HepG2 (cell line): ENCODE results near the gene ARHGAP26. TPM values are rescaled to one million over a fixed set of nuclear protein-coding genes. Genes with fewer than 3 reads are reported as not detected.
A peak's percentile ranks its signal among the peaks of the same experiment; 100 is the strongest.

Experiments
- AHDC1 ChIP-seq: sonication (generic); formaldehyde crosslinking; IDR thresholded peaks from 2 replicates; pipeline ENCODE4 v1.5.1; 2020; ENCODE audit warnings: mild to moderate bottlenecking, missing genetic modification reagents, borderline replicate concordance
- AHR ChIP-seq: IDR thresholded peaks from 2 replicates; pipeline ENCODE4 v1.6.1; 2018; ENCODE audit warnings: missing genetic modification reagents, missing compliant biosample characterization
- ERF ChIP-seq: IDR thresholded peaks from 2 replicates; pipeline ENCODE4 v1.6.1; 2018; ENCODE audit warnings: missing biosample characterization, missing genetic modification reagents
- MED8 ChIP-seq: sonication (generic); formaldehyde crosslinking; IDR thresholded peaks from 2 replicates; pipeline ENCODE4 v1.8.1; 2023; ENCODE audit warnings: mild to moderate bottlenecking, missing genetic modification reagents; ENCODE audit not compliant: insufficient replicate concordance
- MXI1 ChIP-seq: IDR thresholded peaks from 3 replicates; pipeline ENCODE4 v1.6.1; 2012; ENCODE audit warnings: low read depth, low read length, inconsistent platforms, borderline replicate concordance
- NPAS2 ChIP-seq: sonication (generic); formaldehyde crosslinking; IDR thresholded peaks from 2 replicates; pipeline ENCODE4 v1.8.0; 2022; ENCODE audit warnings: mild to moderate bottlenecking, missing genetic modification reagents, borderline replicate concordance
- POGZ ChIP-seq: sonication (generic); formaldehyde crosslinking; IDR thresholded peaks from 2 replicates; pipeline ENCODE4 v1.4.0; 2020; ENCODE audit warnings: mild to moderate bottlenecking, missing genetic modification reagents
- RAD21 ChIP-seq: fragments of 450-650 bp; formaldehyde crosslinking; IDR thresholded peaks from 2 replicates; pipeline ENCODE4 v1.5.0; 2020; ENCODE audit warnings: mild to moderate bottlenecking
- WIZ ChIP-seq: sonication (generic); formaldehyde crosslinking; IDR thresholded peaks from 2 replicates; pipeline ENCODE4 v1.5.1; 2020; ENCODE audit warnings: mild to moderate bottlenecking, missing genetic modification reagents
- ZKSCAN5 ChIP-seq: sonication (generic); formaldehyde crosslinking; IDR thresholded peaks from 2 replicates; pipeline ENCODE4 v1.5.1; 2020; ENCODE audit warnings: mild to moderate bottlenecking, missing genetic modification reagents
- ZNF546 ChIP-seq: sonication (generic); formaldehyde crosslinking; conservative IDR thresholded peaks from 2 replicates; pipeline ENCODE4 v1.8.1; 2023; ENCODE audit warnings: mild to moderate bottlenecking, missing genetic modification reagents
- polyA plus RNA-seq, 8 experiments: library from polyadenylated mRNA; depleted of rRNA in 3 of 8; stranded (reverse) in 7 of 8; unstranded in 1 of 8; fragments of >200 nt; fragmentation: Illumina TruSeq in 4 of 8; extraction: Trizol in 4 of 8; gene quantifications; 2 replicates each; pipeline versions ENCODE4 v1.2.1 to v1.2.3, GENCODE V29; 2011 to 2016; ENCODE audit warnings: low read depth in 4 of 8, missing spikeins in 1 of 8, mixed read lengths in 1 of 8; ENCODE audit not compliant: insufficient read depth in 1 of 8
- total RNA-seq, 5 experiments: library from RNA; depleted of rRNA; stranded (reverse); fragments of >200 nt; fragmentation: Illumina TruSeq; extraction: Trizol; gene quantifications; 2 replicates each; pipeline ENCODE4 v1.2.3, GENCODE V29; 2016; ENCODE audit warnings: low read depth in 1 of 5
- TF ChIP-seq, protein P1 (sequence below): sonication (generic); formaldehyde crosslinking; IDR thresholded peaks from 2 replicates; pipeline ENCODE4 v1.4.0; 2020; ENCODE audit warnings: mild to moderate bottlenecking, missing genetic modification reagents

The ARHGAP26 gene
- total and polyA plus RNA-seq, 2 of the 13 experiments (the other 11 are each of a cell fraction or from before 2014, with no cell fraction given) = 9.6 to 18.2 TPM

GRCh38 chr5:142981886-142982820, 212.0 kb downstream of the ARHGAP26 start (continued):
- TF ChIP-seq, protein P1, sequence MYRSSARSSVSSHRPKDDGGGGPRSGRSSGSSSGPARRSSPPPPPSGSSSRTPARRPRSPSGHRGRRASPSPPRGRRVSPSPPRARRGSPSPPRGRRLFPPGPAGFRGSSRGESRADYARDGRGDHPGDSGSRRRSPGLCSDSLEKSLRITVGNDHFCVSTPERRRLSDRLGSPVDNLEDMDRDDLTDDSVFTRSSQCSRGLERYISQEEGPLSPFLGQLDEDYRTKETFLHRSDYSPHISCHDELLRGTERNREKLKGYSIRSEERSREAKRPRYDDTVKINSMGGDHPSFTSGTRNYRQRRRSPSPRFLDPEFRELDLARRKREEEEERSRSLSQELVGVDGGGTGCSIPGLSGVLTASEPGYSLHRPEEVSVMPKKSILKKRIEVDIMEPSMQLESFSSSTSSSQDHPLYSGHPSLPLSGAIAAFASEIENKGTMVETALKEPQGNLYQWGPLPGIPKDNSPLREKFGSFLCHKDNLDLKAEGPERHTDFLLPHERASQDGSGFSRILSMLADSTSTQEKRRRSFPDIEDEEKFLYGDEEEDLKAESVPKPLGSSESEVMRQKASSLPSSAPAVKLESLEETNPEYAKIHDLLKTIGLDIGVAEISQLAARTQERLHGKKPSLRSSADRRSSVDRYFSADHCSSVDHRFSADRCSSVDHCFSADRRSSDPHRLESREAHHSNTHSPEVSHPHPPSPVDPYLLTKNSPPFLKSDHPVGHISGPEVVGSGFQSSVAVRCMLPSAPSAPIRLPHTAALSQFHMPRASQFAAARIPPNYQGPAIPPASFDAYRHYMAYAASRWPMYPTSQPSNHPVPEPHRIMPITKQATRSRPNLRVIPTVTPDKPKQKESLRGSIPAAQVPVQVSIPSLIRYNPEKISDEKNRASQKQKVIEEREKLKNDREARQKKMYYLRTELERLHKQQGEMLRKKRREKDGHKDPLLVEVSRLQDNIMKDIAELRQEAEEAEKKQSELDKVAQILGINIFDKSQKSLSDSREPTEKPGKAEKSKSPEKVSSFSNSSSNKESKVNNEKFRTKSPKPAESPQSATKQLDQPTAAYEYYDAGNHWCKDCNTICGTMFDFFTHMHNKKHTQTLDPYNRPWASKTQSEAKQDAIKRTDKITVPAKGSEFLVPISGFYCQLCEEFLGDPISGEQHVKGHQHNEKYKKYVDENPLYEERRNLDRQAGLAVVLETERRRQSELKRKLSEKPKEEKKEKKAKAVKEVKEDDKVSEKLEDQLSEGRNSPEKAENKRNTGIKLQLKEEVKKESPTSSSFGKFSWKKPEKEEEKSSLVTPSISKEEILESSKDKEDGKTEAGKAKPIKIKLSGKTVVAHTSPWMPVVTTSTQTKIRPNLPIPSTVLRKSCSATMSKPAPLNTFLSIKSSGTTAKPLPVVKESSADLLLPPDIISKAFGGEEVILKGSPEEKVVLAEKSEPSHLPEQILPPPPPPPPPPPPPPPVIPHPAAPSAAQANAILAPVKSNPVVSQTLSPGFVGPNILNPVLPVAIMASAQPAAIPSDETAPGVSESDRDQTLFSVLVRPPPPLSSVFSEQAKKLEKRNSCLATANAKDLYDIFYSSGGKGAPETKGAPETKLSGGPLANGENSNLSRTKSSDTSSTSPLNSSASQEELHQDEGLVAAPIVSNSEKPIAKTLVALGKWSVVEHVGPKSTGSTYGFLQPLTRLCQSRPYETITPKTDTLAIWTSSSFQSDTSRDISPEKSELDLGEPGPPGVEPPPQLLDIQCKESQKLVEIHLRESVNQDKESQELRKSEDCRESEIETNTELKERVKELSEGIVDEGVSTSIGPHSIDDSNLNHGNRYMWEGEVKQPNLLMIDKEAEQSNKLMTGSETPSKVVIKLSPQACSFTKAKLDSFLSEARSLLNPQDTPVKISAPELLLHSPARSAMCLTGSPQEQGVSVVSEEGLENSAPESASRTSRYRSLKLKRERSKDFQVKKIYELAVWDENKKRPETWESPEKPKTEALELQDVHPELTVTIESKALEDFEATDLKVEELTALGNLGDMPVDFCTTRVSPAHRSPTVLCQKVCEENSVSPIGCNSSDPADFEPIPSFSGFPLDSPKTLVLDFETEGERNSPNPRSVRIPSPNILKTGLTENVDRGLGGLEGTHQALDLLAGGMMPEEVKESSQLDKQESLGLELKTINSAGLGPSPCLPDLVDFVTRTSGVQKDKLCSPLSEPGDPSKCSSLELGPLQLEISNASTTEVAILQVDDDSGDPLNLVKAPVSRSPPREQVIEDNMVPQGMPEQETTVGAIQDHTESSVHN = no peak
- no peak for TF ChIP-seq NPAS2 (CRISPR knock-in tag)
- TF ChIP-seq AHR (CRISPR knock-in tag) = no peak; the same call in 1 of the 2 replicates
- no peak for TF ChIP-seq RAD21
- 0 out of 2 replicates have a peak, but pooled peaks have one; percentile 22 for TF ChIP-seq WIZ (CRISPR knock-in tag)
- no peak for TF ChIP-seq MXI1
- no peak for TF ChIP-seq ZKSCAN5 (CRISPR knock-in tag)
- TF ChIP-seq ERF (CRISPR knock-in tag) = peak; percentile 84
- no peak for TF ChIP-seq ZNF546 (CRISPR knock-in tag)
- no peak for TF ChIP-seq MED8 (CRISPR knock-in tag)
- TF ChIP-seq AHDC1 = peak; percentile 86
- peak; percentile 90 for TF ChIP-seq POGZ
